GM12872 (cell line): ENCODE results near the gene FAM167B.

Source experiments
- CTCF ChIP-seq: IDR thresholded peaks from 3 replicates; pipeline ENCODE4 v1.5.1; 2011; ENCODE audit warnings: low read depth, mild to moderate bottlenecking, low read length, moderate library complexity; ENCODE audit not compliant: insufficient read depth

FAM167B gene

GRCh38 chr1:32204943-32205361, 42.1 kb upstream of the FAM167B start:
- TF ChIP-seq CTCF, result no peak

GRCh38 chr1:32205401-32206370, 41.3 kb upstream of the FAM167B start, which contains the start of gene IQCC:
TSS of gene IQCC (plus strand) at chr1:32205671. CDS start at chr1:32205682, 11 bp downstream.
- no peak for TF ChIP-seq CTCF

- no peak for TF ChIP-seq CTCF
Measured at GRCh38 chr1:32208469-32208868, 38.6 kb upstream of the FAM167B start.

GRCh38 chr1:32208891-32209328, 38.1 kb upstream of the FAM167B start, which contains the start of gene DCDC2B:
TSS of gene DCDC2B (plus strand) at chr1:32209089. CDS start at chr1:32209094, 5 bp downstream.
- no peak for TF ChIP-seq CTCF

GRCh38 chr1:32215629-32216480, 31.2 kb upstream of the FAM167B start:
- peak; percentile 89 for TF ChIP-seq CTCF

GRCh38 chr1:32216566-32216965, 30.5 kb upstream of the FAM167B start:
- no peak for TF ChIP-seq CTCF

GRCh38 chr1:32219022-32219421, 28.0 kb upstream of the FAM167B start:
- TF ChIP-seq CTCF, result no peak
